WTC11 (cell line): ENCODE data around the gene CRTC3. TPM values are rescaled to one million over a fixed set of nuclear protein-coding genes. Genes with fewer than 3 reads are reported as not detected.

Experiments
- ATAC-seq: fragments of 200-7000 bp; cut with Tn5 transposase; 2 replicates; pipeline ENCODE4 v1.10.0; 2021; ENCODE audit warnings: mild to moderate bottlenecking, moderate library complexity
- CTCF ChIA-PET: fragments of 300-600 bp; sonication (Branson Sonifier 250); formaldehyde crosslinking; loops from one replicate; lab custom pipeline; 2021; ENCODE audit warnings: antibody characterized with exemption; lab: Charles Lee
- POLR2A ChIA-PET: fragments of 350-600 bp; sonication (Branson Sonifier 250); formaldehyde crosslinking; loops from one replicate; lab custom pipeline; 2021; ENCODE audit warnings: antibody characterized with exemption; lab: Charles Lee
- DNase-seq: peaks from one replicate; pipeline ENCODE4 v3.0.0; 2021; ENCODE audit warnings: low spot score
- H3K27ac Mint-ChIP-seq: 2 replicates; pipeline ENCODE4 v1.8.0; 2021; ENCODE audit warnings: mixed read lengths
- H3K27me3 Mint-ChIP-seq: 2 replicates; pipeline ENCODE4 v1.8.0; 2021; ENCODE audit warnings: low read depth, mild to moderate bottlenecking, moderate library complexity, mixed read lengths
- H3K36me3 Mint-ChIP-seq: 2 replicates; pipeline ENCODE4 v1.8.0; 2021; ENCODE audit warnings: mixed read lengths
- H3K4me1 Mint-ChIP-seq: 2 replicates; pipeline ENCODE4 v1.8.0; 2022; ENCODE audit warnings: mixed read lengths
- H3K4me3 Mint-ChIP-seq: 2 replicates; pipeline ENCODE4 v1.8.0; 2021; ENCODE audit warnings: mild to moderate bottlenecking, moderate library complexity, mixed read lengths
- H3K9me3 Mint-ChIP-seq: 2 replicates; pipeline ENCODE4 v1.8.0; 2021; ENCODE audit warnings: mixed read lengths
- AR ChIP-seq: fragments of 250-450 bp; sonication (Bioruptor Pico); IDR thresholded peaks from 2 replicates; pipeline ENCODE4 v1.9.0; 2021; ENCODE audit warnings: mild to moderate bottlenecking
- ATF1 ChIP-seq: sonication (generic); formaldehyde crosslinking; IDR thresholded peaks from 2 replicates; pipeline ENCODE4 v1.8.1; 2023; ENCODE audit warnings: mild to moderate bottlenecking, moderate library complexity, missing genetic modification reagents
- E2F4 ChIP-seq: sonication (generic); formaldehyde crosslinking; IDR thresholded peaks from 2 replicates; pipeline ENCODE4 v1.8.1; 2022; ENCODE audit warnings: low read depth, mild to moderate bottlenecking, moderate library complexity, missing genetic modification reagents, borderline replicate concordance
- FOXP4 ChIP-seq: sonication (generic); formaldehyde crosslinking; IDR thresholded peaks from 2 replicates; pipeline ENCODE4 v1.8.0; 2022; ENCODE audit warnings: mild to moderate bottlenecking, missing genetic modification reagents
- GTF2I ChIP-seq: fragments of 250-450 bp; sonication (Bioruptor Pico); conservative IDR thresholded peaks from 2 replicates; pipeline ENCODE4 v1.4.0; 2021; ENCODE audit warnings: mild to moderate bottlenecking
- MLX ChIP-seq: sonication (generic); formaldehyde crosslinking; IDR thresholded peaks from 2 replicates; pipeline ENCODE4 v1.8.1; 2023; ENCODE audit warnings: mild to moderate bottlenecking, missing genetic modification reagents, moderate library complexity
- MXD4 ChIP-seq: fragments of 250-450 bp; sonication (Bioruptor Pico); IDR thresholded peaks from 2 replicates; pipeline ENCODE4 v1.8.0; 2021; ENCODE audit warnings: mild to moderate bottlenecking, moderate library complexity, borderline replicate concordance
- RELA ChIP-seq: sonication (generic); formaldehyde crosslinking; IDR thresholded peaks from 2 replicates; pipeline ENCODE4 v1.8.1; 2022; ENCODE audit warnings: missing genetic modification reagents, mild to moderate bottlenecking, borderline replicate concordance
- SOX15 ChIP-seq: fragments of 250-450 bp; sonication (Bioruptor Pico); IDR thresholded peaks from 2 replicates; pipeline ENCODE4 v1.9.0; 2021; ENCODE audit warnings: mild to moderate bottlenecking
- STAT6 ChIP-seq: sonication (generic); formaldehyde crosslinking; conservative IDR thresholded peaks from 2 replicates; pipeline ENCODE4 v1.8.1; 2023; ENCODE audit warnings: mild to moderate bottlenecking, low read depth, missing genetic modification reagents, moderate library complexity
- TEAD1 ChIP-seq: sonication (generic); formaldehyde crosslinking; IDR thresholded peaks from 2 replicates; pipeline ENCODE4 v1.8.0; 2022; ENCODE audit warnings: mild to moderate bottlenecking, missing genetic modification reagents
- TP53 ChIP-seq: sonication (generic); formaldehyde crosslinking; IDR thresholded peaks from 2 replicates; pipeline ENCODE4 v1.8.1; 2023; ENCODE audit warnings: mild to moderate bottlenecking, missing genetic modification reagents
- ZNF121 ChIP-seq: sonication (generic); formaldehyde crosslinking; IDR thresholded peaks from 2 replicates; pipeline ENCODE4 v1.8.0; 2023; ENCODE audit warnings: missing genetic modification reagents
- ZNF317 ChIP-seq: sonication (generic); formaldehyde crosslinking; IDR thresholded peaks from 2 replicates; pipeline ENCODE4 v1.8.1; 2023; ENCODE audit warnings: low read depth, mild to moderate bottlenecking, moderate library complexity, missing genetic modification reagents, borderline replicate concordance
- ZNF416 ChIP-seq: fragments of 250-450 bp; sonication (Bioruptor Pico); IDR thresholded peaks from 2 replicates; pipeline ENCODE4 v1.9.0; 2021; ENCODE audit warnings: mild to moderate bottlenecking, inconsistent platforms
- ZNF423 ChIP-seq: fragments of 250-450 bp; sonication (Bioruptor Pico); IDR thresholded peaks from 2 replicates; pipeline ENCODE4 v2.1.2; 2022; ENCODE audit warnings: mild to moderate bottlenecking, moderate library complexity
- ZNF512 ChIP-seq: sonication (generic); formaldehyde crosslinking; IDR thresholded peaks from 2 replicates; pipeline ENCODE4 v1.8.1; 2022; ENCODE audit warnings: missing genetic modification reagents, borderline replicate concordance
- ZSCAN18 ChIP-seq: fragments of 250-450 bp; sonication (Bioruptor Pico); IDR thresholded peaks from 2 replicates; pipeline ENCODE4 v2.1.2; 2022; ENCODE audit warnings: mild to moderate bottlenecking, moderate library complexity
- total RNA-seq: library from RNA; stranded (reverse); gene quantifications from 3 replicates; pipeline ENCODE4 v1.2.3, GENCODE V29; 2021

The CRTC3 gene
- total RNA-seq, 1 experiment from 2014 or later, result 8.4 TPM

- CTCF ChIA-PET, result interaction anchor here (0.5 to 2.3 kb wide), 7 partner anchors 16 to 293 kb away, joined by 3 to 18 read pairs (median 4); partner anchors contain the start of gene IQGAP1
- peak overlapping the region; percentile 57 for H3K4me3 Mint-ChIP-seq
- H3K9me3 Mint-ChIP-seq, result no peaks in the 10 kb centered on the region
- peaks cover 7% of the 10 kb centered on the region for H3K4me1 Mint-ChIP-seq
- no peaks in the 10 kb centered on the region for H3K36me3 Mint-ChIP-seq
- DNase-seq (no peak), ATAC-seq (peak; percentile 60)
- H3K27ac Mint-ChIP-seq, result no peak overlapping the region
- TF ChIP-seq ZSCAN18 (CRISPR knock-in tag), result no peak
- TF ChIP-seq STAT6 (CRISPR knock-in tag), result no peak
- TF ChIP-seq MXD4 (CRISPR knock-in tag), result no peak
- no peak for TF ChIP-seq ZNF317 (CRISPR knock-in tag)
- no peak for TF ChIP-seq AR (CRISPR knock-in tag)
- no peak for TF ChIP-seq MLX (CRISPR knock-in tag)
- no peak for TF ChIP-seq ZNF512 (CRISPR knock-in tag)
- peak; percentile 16; the same call in 1 of the 2 replicates for TF ChIP-seq ZNF121 (CRISPR knock-in tag)
- POLR2A ChIA-PET, result interaction anchor here (1.2 kb wide), 1 partner anchor 27 kb away, joined by 3 read pairs; no protein-coding TSS in a partner anchor
- peaks cover 7% of the 10 kb centered on the region for H3K27me3 Mint-ChIP-seq
Measured at GRCh38 chr15:90664650-90665287, 135.0 kb downstream of the CRTC3 start.

- no peaks in the 10 kb centered on the region for H3K9me3 Mint-ChIP-seq
- POLR2A ChIA-PET, result interaction anchor here (1.2 kb wide), 1 partner anchor 26 kb away, joined by 3 read pairs; no protein-coding TSS in a partner anchor
- H3K4me1 Mint-ChIP-seq, result peaks cover 4% of the 10 kb centered on the region; the same call in 1 of the 2 replicates
- ATAC-seq, result peak; percentile 64
- CTCF ChIA-PET, result interaction anchor here (0.5 to 2.3 kb wide), 8 partner anchors 16 to 345 kb away, joined by 3 to 18 read pairs (median 4); partner anchors contain the start of gene IQGAP1
- H3K36me3 Mint-ChIP-seq, result no peaks in the 10 kb centered on the region
- peak overlapping the region; percentile 62 for H3K4me3 Mint-ChIP-seq
- no peak overlapping the region for H3K27ac Mint-ChIP-seq
- peaks cover 7% of the 10 kb centered on the region for H3K27me3 Mint-ChIP-seq
- TF ChIP-seq SOX15 (CRISPR knock-in tag) (no peak), RELA (CRISPR knock-in tag) (no peak), TP53 (no peak), E2F4 (CRISPR knock-in tag) (no peak), ZNF423 (CRISPR knock-in tag) (0 out of 2 replicates have a peak, but pooled peaks have one; percentile 4), FOXP4 (CRISPR knock-in tag) (no peak), ZNF416 (CRISPR knock-in tag) (no peak), ZNF121 (CRISPR knock-in tag) (peak; percentile 83; the same call in 1 of the 2 replicates), GTF2I (0 out of 2 replicates have a peak, but pooled peaks have one; percentile 26), ATF1 (CRISPR knock-in tag) (no peak), TEAD1 (CRISPR knock-in tag) (no peak)
- TF ChIP-seq, all 79 proteins: peak for 3
- DNase-seq, result peak; percentile 57
Measured at GRCh38 chr15:90665288-90666134, 135.8 kb downstream of the CRTC3 start.
